Urothelium cell line (cell line): Measurements from ENCODE around the gene PRKG1.

Experiments
- DNase-seq: peaks from one replicate; pipeline ENCODE4 v3.0.0; 2011; ENCODE audit warnings: low spot score, mixed read lengths
- FAIRE-seq: peaks from 2 replicates; lab custom pipeline; 2011; peaks lifted over from hg19 to GRCh38; lab: Jason Lieb, UNC

PRKG1 gene

GRCh38 chr10:51838471-51838870 is 764.2 kb downstream of the PRKG1 start:
- FAIRE-seq (no peak), DNase-seq (no peak)

- DNase-seq (no peak), FAIRE-seq (no peak)
Observed at GRCh38 chr10:51843966-51844365, 769.7 kb downstream of the PRKG1 start.

DNA sequence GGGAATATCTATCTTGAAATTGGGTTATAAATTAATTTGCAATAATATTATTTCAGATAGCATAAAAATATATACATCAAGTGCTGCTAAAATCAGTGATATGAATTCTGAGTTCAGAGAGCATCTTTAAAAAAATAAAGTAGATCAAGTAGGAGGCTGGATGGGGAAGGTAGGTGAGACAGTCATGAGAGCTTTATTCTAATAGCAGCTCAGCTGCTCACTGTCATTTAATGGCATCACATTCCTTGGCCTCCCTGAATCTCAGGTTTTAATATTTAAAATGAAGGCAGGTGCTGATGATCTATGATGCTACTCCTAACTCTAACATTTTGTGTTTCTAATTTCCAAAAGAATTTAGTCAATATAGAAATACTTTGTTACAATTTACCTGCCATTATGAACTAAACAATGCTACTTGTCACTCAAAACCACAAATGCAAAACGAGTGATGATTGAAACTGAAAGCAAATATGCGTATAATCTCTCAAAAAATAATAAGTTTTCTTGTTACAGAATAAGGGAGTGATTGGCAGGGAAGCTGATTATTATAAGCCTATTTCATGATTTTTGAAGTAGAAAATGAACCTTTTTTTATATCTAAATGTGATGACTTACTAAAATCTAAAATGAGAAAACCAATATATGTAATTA is 772.7 kb downstream of the PRKG1 start:
- FAIRE-seq, result no peak
- DNase-seq, result no peak

DNA sequence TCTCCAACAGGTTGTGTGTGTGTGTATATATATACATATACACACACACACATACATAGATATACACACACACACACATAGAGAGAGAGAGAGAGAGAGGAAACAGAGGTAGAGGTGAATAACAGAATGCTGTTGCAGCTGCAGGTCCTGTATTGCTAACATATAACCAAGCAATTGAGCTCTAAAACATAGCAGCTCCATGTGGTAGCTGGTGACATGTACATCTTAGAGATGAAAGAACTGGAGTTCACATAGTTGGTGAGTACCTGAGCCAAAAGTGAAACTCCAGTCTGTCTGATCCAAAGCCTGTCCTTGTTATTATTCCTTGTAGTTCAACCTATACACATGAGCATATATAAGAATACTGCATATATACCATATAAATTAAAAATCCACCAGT is 778.0 kb downstream of the PRKG1 start:
- no peak for DNase-seq
- peak; percentile 30 for FAIRE-seq

- no peak for FAIRE-seq
- no peak for DNase-seq
Observed at GRCh38 chr10:51857305-51857704, 783.0 kb downstream of the PRKG1 start.

- DNase-seq (peak; percentile 7), FAIRE-seq (peak; percentile 35)
Observed at GRCh38 chr10:51860257-51860656, 786.0 kb downstream of the PRKG1 start.

DNA sequence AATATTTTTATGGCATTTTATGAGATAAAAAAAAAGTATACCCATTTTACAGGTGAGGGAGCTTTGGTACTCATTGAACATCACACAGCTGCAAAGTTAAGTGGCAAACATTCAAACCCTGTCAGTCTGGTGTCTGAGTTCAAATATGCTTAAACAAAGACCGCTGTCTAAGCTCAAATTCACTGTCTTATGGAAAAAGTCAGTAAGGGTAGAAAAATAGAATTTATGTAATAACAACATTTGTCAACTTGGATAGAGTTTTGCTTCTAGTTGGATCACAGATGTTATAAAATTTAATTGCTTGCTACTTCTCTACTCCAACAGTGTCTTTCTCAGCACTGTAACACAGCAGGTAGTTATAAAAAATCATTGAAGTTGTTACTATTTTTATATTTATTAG is 786.8 kb downstream of the PRKG1 start:
- DNase-seq, result no peak
- FAIRE-seq, result no peak

DNA sequence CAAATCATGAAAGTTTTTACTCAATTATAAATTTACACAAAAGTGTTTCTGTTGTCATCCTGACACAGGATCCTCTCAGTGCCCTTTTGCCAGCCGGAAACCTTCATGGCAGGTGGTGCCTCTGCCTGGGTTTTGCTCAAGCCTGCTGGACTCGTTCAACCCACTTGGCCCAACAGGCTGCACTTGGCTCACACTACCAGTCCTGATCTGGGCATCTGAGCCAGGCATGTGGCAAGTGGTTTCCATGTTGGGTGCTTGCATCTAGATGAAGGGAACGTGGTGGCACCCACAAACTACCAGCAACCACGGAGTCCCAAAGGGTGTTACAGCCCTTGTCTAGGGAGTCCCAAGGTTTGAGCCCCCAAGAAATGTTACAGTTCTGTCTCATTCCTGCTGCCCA is 787.4 kb downstream of the PRKG1 start:
- DNase-seq (no peak), FAIRE-seq (no peak)

- DNase-seq, result no peak
- FAIRE-seq, result peak; percentile 66
Observed at GRCh38 chr10:51862149-51862548, 787.9 kb downstream of the PRKG1 start.

DNA sequence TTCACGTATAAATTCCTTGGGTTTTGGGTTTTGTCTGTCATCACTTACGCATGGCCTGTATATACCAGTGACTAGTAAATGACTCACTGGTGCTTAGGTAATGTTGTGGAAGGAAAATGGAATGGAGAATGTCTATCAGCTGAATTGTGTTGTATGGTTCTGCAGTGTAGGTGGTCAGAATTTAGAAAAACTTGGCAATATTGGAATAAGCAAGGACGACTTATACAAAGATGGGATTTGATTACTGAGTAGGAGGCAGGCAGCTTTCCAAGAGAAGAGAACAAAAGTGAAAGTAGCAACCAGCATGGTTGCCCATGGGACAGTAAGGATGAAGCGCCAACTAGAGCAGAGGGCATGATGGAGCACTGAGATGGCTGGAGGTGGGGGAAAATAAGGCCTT is 793.7 kb downstream of the PRKG1 start:
- FAIRE-seq, result no peak
- DNase-seq, result peak; percentile 43

GRCh38 chr10:51874131-51874530 is 799.8 kb downstream of the PRKG1 start:
- FAIRE-seq, result no peak
- DNase-seq, result no peak

DNA sequence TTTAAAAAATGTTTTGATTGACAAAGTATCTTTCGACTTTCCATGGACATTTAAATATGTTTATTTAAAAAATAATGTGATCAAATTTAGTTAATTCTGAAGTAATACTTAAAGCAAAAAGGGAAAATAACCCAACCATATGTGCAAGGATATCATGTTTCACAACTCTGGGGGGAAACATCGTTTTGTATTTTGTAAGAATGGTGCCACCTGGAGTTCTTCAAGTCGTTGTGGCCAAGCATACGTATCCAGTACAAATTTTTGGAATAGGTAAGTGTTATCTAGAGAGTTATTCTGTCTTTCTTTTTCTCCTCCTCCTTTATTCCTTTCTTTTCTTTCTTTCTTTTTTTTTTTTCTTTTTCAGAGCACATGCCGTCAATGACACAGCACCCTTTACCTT is 801.3 kb downstream of the PRKG1 start:
- no peak for DNase-seq
- FAIRE-seq, result no peak

- no peak for DNase-seq
- no peak for FAIRE-seq
Observed at GRCh38 chr10:51876503-51876902, 802.2 kb downstream of the PRKG1 start.

GRCh38 chr10:51876979-51877378 is 802.7 kb downstream of the PRKG1 start:
- DNase-seq (no peak), FAIRE-seq (no peak)

GRCh38 chr10:51877636-51878035 is 803.3 kb downstream of the PRKG1 start:
- no peak for FAIRE-seq
- no peak for DNase-seq

- DNase-seq (no peak), FAIRE-seq (no peak)
Observed at GRCh38 chr10:51878695-51879094, 804.4 kb downstream of the PRKG1 start.

- FAIRE-seq, result no peak
Observed at GRCh38 chr10:51879238-51879637, 805.0 kb downstream of the PRKG1 start.

GRCh38 chr10:51881213-51881612 is 806.9 kb downstream of the PRKG1 start:
- FAIRE-seq (peak; percentile 53), DNase-seq (no peak)

More at GRCh38 chr10:51879238-51879637, 805.0 kb downstream of the PRKG1 start:
- peak; percentile 45 for DNase-seq

DNA sequence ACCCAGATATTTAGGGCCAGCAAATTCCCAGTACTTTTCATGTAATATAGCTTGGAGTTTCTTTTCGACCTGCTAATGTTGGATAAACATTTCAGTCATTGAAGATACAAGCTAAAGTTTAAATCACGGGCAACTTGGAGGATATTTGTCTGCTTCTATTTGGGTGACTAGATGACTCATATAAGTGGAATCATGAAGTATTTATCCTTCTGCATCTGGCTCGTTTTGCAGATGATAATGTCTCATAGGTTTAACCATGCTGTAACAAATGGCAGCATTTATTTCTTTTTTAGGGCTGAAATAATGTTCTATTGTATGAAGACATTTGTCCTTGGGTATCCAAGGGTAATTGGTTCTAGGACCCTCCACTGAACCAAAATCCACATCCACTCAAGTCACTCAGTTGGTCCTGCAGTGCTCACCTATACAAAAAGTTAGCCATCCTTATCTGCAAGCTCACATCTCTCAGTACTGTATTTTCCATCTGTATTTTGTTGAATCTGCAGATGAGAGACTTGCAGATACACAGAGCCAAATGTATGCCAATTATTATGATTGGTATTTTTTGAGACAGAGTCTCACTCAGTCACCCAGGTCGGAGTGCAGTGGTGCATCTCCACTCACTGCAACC is 812.3 kb downstream of the PRKG1 start:
- FAIRE-seq (no peak), DNase-seq (peak; percentile 13)

DNA sequence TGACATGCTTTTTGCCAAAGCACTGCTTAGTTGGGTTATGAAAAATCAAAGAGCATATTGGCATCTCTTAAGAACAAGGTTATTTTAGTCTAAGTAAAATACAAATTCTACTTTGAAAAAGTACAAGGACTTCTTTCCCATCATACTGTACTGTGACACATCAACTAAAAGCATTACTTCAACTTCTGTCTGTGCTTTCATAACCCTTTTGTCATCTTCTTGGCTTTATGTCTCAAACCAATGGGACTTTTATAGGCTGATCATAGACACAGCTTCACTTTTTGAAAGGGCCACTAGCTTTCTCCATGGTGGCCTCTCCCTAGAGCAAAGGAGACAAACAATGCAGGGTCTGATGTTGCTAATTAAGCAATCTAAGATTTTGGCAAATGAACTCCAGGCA is 814.0 kb downstream of the PRKG1 start:
- DNase-seq (no peak), FAIRE-seq (no peak)

DNA sequence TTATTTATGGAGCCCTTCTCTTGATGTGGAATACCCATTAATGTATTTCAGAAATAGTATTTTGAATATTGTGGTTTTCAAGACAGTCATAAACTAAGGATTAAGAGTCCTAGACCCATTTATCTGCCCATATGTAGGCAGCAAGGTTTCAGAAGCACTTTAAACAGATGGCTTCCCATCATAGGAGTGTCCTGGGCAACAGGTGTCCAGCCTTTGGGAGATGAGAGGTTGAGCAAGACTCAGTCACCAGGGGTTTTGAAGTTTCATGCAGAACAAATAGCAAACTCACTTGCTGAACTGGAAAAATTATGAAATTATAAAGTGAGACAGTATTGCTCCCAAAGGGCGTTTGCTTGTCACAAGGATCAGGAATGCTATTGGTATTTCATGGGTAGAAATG is 818.0 kb downstream of the PRKG1 start:
- DNase-seq (no peak), FAIRE-seq (no peak)

GRCh38 chr10:51892965-51893658 is 818.8 kb downstream of the PRKG1 start:
- no peak for FAIRE-seq
- peak; percentile 19 for DNase-seq
